GM12872 (cell line): Measurements from ENCODE around the gene IGF2BP2.

Experiments
- CTCF ChIP-seq: IDR thresholded peaks from 3 replicates; pipeline ENCODE4 v1.5.1; 2011; ENCODE audit warnings: low read depth, mild to moderate bottlenecking, low read length, moderate library complexity; ENCODE audit not compliant: insufficient read depth

IGF2BP2 gene

GRCh38 chr3:185815391-185816282 is 9.2 kb downstream of the IGF2BP2 start:
- TF ChIP-seq CTCF, result no peak

- no peak for TF ChIP-seq CTCF
Measured at GRCh38 chr3:185813691-185814215, 11.1 kb downstream of the IGF2BP2 start.

GRCh38 chr3:185813205-185813604 is 11.6 kb downstream of the IGF2BP2 start:
- no peak for TF ChIP-seq CTCF

- TF ChIP-seq CTCF, result no peak
Measured at GRCh38 chr3:185807445-185808068, 17.3 kb downstream of the IGF2BP2 start.

GRCh38 chr3:185797993-185798830 is 26.6 kb downstream of the IGF2BP2 start:
- no peak for TF ChIP-seq CTCF

GRCh38 chr3:185797108-185797881 is 27.5 kb downstream of the IGF2BP2 start:
- no peak for TF ChIP-seq CTCF
